ENCODE measurements around the gene PCCB. TPM values are rescaled to one million over a fixed set of nuclear protein-coding genes. Genes with fewer than 3 reads are reported as not detected.

PCCB gene
- total and polyA plus RNA-seq, 2 donors (not counting 3 experiments of a cell fraction or from before 2014, with no cell fraction given), result 28.6 to 36.5 TPM

DNA sequence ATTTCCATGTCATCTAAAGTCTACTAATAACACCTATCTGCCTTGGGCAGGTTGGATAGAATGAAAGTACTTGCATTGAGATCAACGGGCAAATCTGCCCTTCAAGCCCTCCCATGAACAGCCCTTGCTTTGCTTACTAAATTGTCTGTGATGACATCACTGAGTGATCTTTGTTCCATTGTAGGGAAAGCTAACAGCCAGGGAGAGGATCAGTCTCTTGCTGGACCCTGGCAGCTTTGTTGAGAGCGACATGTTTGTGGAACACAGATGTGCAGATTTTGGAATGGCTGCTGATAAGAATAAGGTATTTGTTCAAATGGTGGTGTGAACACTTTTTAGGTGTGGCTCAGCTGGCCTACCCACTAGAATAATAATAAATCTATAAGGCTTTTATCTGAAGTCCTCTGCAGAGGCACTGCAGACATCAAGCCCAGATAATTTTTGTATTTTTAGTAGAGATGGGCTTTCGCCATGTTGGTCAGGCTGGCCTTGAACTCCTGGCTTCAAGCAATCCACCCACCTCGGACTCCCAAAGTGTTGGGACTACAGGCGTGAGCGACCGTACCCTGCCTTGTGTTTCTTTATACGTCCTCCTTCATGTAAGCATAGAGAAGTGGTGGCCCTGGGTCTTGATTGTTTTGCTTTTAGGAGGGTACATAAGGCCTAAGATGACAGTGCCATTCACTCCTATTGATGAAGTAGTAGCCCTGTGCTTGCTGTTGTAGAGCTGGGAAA, 5.7 kb downstream of the PCCB start:
- Histone ChIP-seq H2AFZ (ENCODE audit: low read depth, low read length) (no peak overlapping the region), H3K9ac (replicated peaks; ENCODE audit: extremely low read depth, insufficient read depth, low read length) (no peak overlapping the region), H4K20me1 (replicated peaks; ENCODE audit: control insufficient read depth, extremely low read depth, insufficient read depth, low read length) (no peaks in the 10 kb centered on the region), H3K36me3 (ENCODE audit: control insufficient read depth in 2 of 2, extremely low read depth in 1 of 2, insufficient read depth in 2 of 2, low read length in 2 of 2) (no peaks in the 10 kb centered on the region), H3K27me3 (ENCODE audit: control insufficient read depth in 2 of 2, insufficient read depth in 2 of 2, low read length in 2 of 2) (no peaks in the 10 kb centered on the region), H3K9me3 (replicated peaks; ENCODE audit: control insufficient read depth, insufficient read depth, low read length) (no peaks in the 10 kb centered on the region), H3K9me1 (replicated peaks; ENCODE audit: control insufficient read depth, extremely low read depth, insufficient read depth, low read length) (no peaks in the 10 kb centered on the region), H3K4me1 (ENCODE audit: control insufficient read depth, extremely low read depth, insufficient read depth, low read length) (peaks cover 6% of the 10 kb centered on the region), H3K4me3 (replicated peaks in 1 of 3; ENCODE audit: insufficient read depth in 1 of 3, low read depth in 1 of 3, low read length in 3 of 3) (no peak overlapping the region), H3K27ac (ENCODE audit: insufficient read depth, low read depth, low read length) (no peak overlapping the region), H3K4me2 (ENCODE audit: insufficient read depth, low read length) (no peak overlapping the region), H3K79me2 (ENCODE audit: control insufficient read depth, insufficient read depth, low read length) (peaks cover 7% of the 10 kb centered on the region)
- DNase-seq (ENCODE audit: low read depth, low spot score), result no peak
- dilution Hi-C loops (cut with MboI; ENCODE audit: extremely low pct_ligation_motif_present, low sequenced_read_pairs), result no loop called here
- FAIRE-seq, result no peak
- no TSS peak for BruUV-seq (replicated peaks)
- intact Hi-C loops (cut with micrococcal nuclease), result loop anchor here (10.0 kb wide), 1 partner anchor 759 kb away; no protein-coding TSS in a partner anchor
- POLR2A ChIA-PET, result no interaction called here
- CTCF ChIA-PET, result no interaction called here
- TF ChIP-seq GATA2 (IDR thresholded peaks at IDR 0.05; ENCODE audit: insufficient read depth, insufficient read length, low read depth, low read length) (no peak), POLR2A (IDR thresholded peaks at IDR 0.05; ENCODE audit: low read depth, low read length) (no peak), EZH2 (IDR thresholded peaks at IDR 0.05; ENCODE audit: borderline replicate concordance, low read depth, low read length, severe bottlenecking) (no peak), MYC (IDR thresholded peaks at IDR 0.05; ENCODE audit: low read depth, low read length) (no peak), JUN (IDR thresholded peaks at IDR 0.05; ENCODE audit: borderline replicate concordance, insufficient read depth, insufficient read length, low read depth) (no peak), FOS (IDR thresholded peaks at IDR 0.05; ENCODE audit: borderline replicate concordance, insufficient read depth, low read length) (no peak), POLR2AphosphoS5 (IDR thresholded peaks at IDR 0.05; ENCODE audit: insufficient read depth, low read depth, low read length) (no peak)
- TF ChIP-seq, protein P1, sequence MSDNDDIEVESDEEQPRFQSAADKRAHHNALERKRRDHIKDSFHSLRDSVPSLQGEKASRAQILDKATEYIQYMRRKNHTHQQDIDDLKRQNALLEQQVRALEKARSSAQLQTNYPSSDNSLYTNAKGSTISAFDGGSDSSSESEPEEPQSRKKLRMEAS (IDR thresholded peaks at IDR 0.05; ENCODE audit: insufficient read depth, insufficient read length), result no peak
- TF ChIP-seq, protein P2, sequence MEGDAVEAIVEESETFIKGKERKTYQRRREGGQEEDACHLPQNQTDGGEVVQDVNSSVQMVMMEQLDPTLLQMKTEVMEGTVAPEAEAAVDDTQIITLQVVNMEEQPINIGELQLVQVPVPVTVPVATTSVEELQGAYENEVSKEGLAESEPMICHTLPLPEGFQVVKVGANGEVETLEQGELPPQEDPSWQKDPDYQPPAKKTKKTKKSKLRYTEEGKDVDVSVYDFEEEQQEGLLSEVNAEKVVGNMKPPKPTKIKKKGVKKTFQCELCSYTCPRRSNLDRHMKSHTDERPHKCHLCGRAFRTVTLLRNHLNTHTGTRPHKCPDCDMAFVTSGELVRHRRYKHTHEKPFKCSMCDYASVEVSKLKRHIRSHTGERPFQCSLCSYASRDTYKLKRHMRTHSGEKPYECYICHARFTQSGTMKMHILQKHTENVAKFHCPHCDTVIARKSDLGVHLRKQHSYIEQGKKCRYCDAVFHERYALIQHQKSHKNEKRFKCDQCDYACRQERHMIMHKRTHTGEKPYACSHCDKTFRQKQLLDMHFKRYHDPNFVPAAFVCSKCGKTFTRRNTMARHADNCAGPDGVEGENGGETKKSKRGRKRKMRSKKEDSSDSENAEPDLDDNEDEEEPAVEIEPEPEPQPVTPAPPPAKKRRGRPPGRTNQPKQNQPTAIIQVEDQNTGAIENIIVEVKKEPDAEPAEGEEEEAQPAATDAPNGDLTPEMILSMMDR (IDR thresholded peaks at IDR 0.05; ENCODE audit: extremely low read depth in 1 of 2, insufficient read depth in 1 of 2, low read depth in 1 of 2, low read length in 2 of 2), result no peak

Measured in endothelial cell of umbilical vein (primary cell).